Endothelial cell of umbilical vein (primary cell): ENCODE measurements around the gene PEDS1. TPM values are rescaled to one million over a fixed set of nuclear protein-coding genes. Genes with fewer than 3 reads are reported as not detected.

Source experiments
- BruUV-seq: library from RNA; stranded (reverse); fragments of 400-500 nt; replicated peaks from 2 replicates; lab custom pipeline; 2021; lab: Mats Ljungman, UMichigan
- CTCF ChIA-PET: fragments of 300-600, 350-600 bp; sonication (Branson Sonifier 250); formaldehyde crosslinking; loops from one replicate; lab custom pipeline; 2021; ENCODE audit warnings: antibody characterized with exemption, inconsistent platforms; lab: Charles Lee
- POLR2A ChIA-PET: fragments of 300-600, 350-600 bp; sonication (Branson Sonifier 250); formaldehyde crosslinking; loops from one replicate; lab custom pipeline; 2021; ENCODE audit warnings: antibody characterized with exemption, inconsistent platforms; lab: Charles Lee
- DNase-seq: peaks from one replicate; pipeline ENCODE4 v3.0.0-alpha.2; 2011; ENCODE audit warnings: low read depth, low spot score
- FAIRE-seq: peaks from 2 replicates; lab custom pipeline; 2011; peaks lifted over from hg19 to GRCh38; lab: Jason Lieb, UNC
- H2AFZ ChIP-seq: 2 replicates; pipeline ENCODE4 v1.6.0; 2012; ENCODE audit warnings: low read depth, low read length, control low read depth, inconsistent platforms
- H3K27ac ChIP-seq: 2 replicates; pipeline ENCODE4 v1.5.1; 2011; ENCODE audit warnings: low read depth, mild to moderate bottlenecking, control low read depth, low read length, moderate library complexity; ENCODE audit not compliant: insufficient read depth
- H3K27me3 ChIP-seq, 2 experiments: 2 replicates each; pipeline versions ENCODE4 v1.6.0 to v1.6.1; 2011; ENCODE audit warnings: low read length in 2 of 2, mixed read lengths in 1 of 2; ENCODE audit not compliant: control insufficient read depth in 2 of 2, insufficient read depth in 2 of 2
- H3K36me3 ChIP-seq, 2 experiments: 2 replicates in 1 of 2; 3 replicates in 1 of 2; pipeline ENCODE4 v1.5.1; 2011; ENCODE audit warnings: low read length in 2 of 2, mild to moderate bottlenecking in 1 of 2, moderate library complexity in 1 of 2; ENCODE audit not compliant: control insufficient read depth in 2 of 2, insufficient read depth in 2 of 2; ENCODE audit errors: extremely low read depth in 1 of 2
- H3K4me1 ChIP-seq: 3 replicates; pipeline ENCODE4 v1.5.1; 2011; ENCODE audit warnings: mild to moderate bottlenecking, low read length; ENCODE audit not compliant: control insufficient read depth, insufficient read depth; ENCODE audit errors: extremely low read depth
- H3K4me2 ChIP-seq: 2 replicates; pipeline ENCODE4 v1.6.1; 2011; ENCODE audit warnings: low read length, control low read depth, mixed read lengths; ENCODE audit not compliant: insufficient read depth
- H3K4me3 ChIP-seq, 3 experiments: fragments of 200-600 bp in 1 of 3; sonication (generic), shearing (Covaris generic) in 1 of 3; replicated peaks in 1 of 3; 2 replicates each; pipeline ENCODE4 v1.5.1; 2011 to 2016; ENCODE audit warnings: control low read depth in 3 of 3, low read length in 3 of 3, mild to moderate bottlenecking in 2 of 3, inconsistent platforms in 1 of 3, low read depth in 1 of 3, moderate library complexity in 1 of 3; ENCODE audit not compliant: insufficient read depth in 1 of 3
- H3K79me2 ChIP-seq: 2 replicates; pipeline ENCODE4 v1.6.0; 2012; ENCODE audit warnings: low read length, inconsistent platforms; ENCODE audit not compliant: control insufficient read depth, insufficient read depth
- H3K9ac ChIP-seq: replicated peaks from 2 replicates; pipeline ENCODE3; 2011; ENCODE audit warnings: low read length, control low read depth; ENCODE audit not compliant: insufficient read depth; ENCODE audit errors: extremely low read depth
- H3K9me1 ChIP-seq: replicated peaks from 3 replicates; pipeline ENCODE4 v1.6.0; 2011; ENCODE audit warnings: mild to moderate bottlenecking, low read length; ENCODE audit not compliant: control insufficient read depth, insufficient read depth; ENCODE audit errors: extremely low read depth
- H3K9me3 ChIP-seq: replicated peaks from 2 replicates; pipeline ENCODE4 v1.5.1; 2012; ENCODE audit warnings: low read length, inconsistent platforms; ENCODE audit not compliant: control insufficient read depth, insufficient read depth
- H4K20me1 ChIP-seq: replicated peaks from 2 replicates; pipeline ENCODE3; 2011; ENCODE audit warnings: mild to moderate bottlenecking, low read length; ENCODE audit not compliant: control insufficient read depth, insufficient read depth; ENCODE audit errors: extremely low read depth
- JUN ChIP-seq: IDR thresholded peaks from 2 replicates; pipeline ENCODE4 v1.6.1; 2011; ENCODE audit warnings: borderline replicate concordance, low read depth; ENCODE audit not compliant: insufficient read length, insufficient read depth
- dilution Hi-C: fragments of 300-500 bp; cut with MboI; formaldehyde crosslinking; loops from one replicate; pipeline ENCODE4 v1.15.0; 2019; ENCODE audit warnings: low sequenced_read_pairs; ENCODE audit not compliant: extremely low pct_ligation_motif_present
- intact Hi-C: fragments of 100-400 bp; cut with micrococcal nuclease; formaldehyde crosslinking; loops from one replicate; pipeline ENCODE4 v1.10.0; 2022
- polyA plus RNA-seq, 4 experiments: library from polyadenylated mRNA; depleted of rRNA in 3 of 4; stranded (reverse) in 3 of 4; unstranded in 1 of 4; fragments of >200 nt; gene quantifications; 2 replicates each; pipeline versions ENCODE4 v1.2.1 to v1.2.3, GENCODE V29; 2011 to 2012; ENCODE audit warnings: missing spikeins in 1 of 4
- total RNA-seq: library from RNA; stranded (reverse); gene quantifications from 2 replicates; pipeline ENCODE4 v1.2.3, GENCODE V29; 2021
- TF ChIP-seq, protein P1 (sequence below), 2 donors: IDR thresholded peaks; 1 replicate in 1 of 2; 2 replicates in 1 of 2; pipeline ENCODE4 v1.5.1; 2011; ENCODE audit warnings: low read length in 2 of 2, mild to moderate bottlenecking in 2 of 2, moderate library complexity in 2 of 2, control low read depth in 1 of 2, inconsistent platforms in 1 of 2, low read depth in 1 of 2; ENCODE audit not compliant: insufficient read depth in 1 of 2; ENCODE audit errors: extremely low read depth in 1 of 2

The PEDS1 gene
- total and polyA plus RNA-seq, 2 donors (not counting 3 experiments of a cell fraction or from before 2014, with no cell fraction given), result 62.7 to 131 TPM

DNA sequence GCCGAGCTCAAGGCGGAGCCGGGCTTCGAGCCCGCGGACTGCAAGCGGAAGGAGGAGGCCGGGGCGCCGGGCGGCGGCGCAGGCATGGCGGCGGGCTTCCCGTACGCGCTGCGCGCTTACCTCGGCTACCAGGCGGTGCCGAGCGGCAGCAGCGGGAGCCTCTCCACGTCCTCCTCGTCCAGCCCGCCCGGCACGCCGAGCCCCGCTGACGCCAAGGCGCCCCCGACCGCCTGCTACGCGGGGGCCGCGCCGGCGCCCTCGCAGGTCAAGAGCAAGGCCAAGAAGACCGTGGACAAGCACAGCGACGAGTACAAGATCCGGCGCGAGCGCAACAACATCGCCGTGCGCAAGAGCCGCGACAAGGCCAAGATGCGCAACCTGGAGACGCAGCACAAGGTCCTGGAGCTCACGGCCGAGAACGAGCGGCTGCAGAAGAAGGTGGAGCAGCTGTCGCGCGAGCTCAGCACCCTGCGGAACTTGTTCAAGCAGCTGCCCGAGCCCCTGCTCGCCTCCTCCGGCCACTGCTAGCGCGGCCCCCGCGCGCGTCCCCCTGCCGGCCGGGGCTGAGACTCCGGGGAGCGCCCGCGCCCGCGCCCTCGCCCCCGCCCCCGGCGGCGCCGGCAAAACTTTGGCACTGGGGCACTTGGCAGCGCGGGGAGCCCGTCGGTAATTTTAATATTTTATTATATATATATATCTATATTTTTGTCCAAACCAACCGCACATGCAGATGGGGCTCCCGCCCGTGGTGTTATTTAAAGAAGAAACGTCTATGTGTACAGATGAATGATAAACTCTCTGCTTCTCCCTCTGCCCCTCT, 38.2 kb upstream of the PEDS1 start:
- dilution Hi-C loops (no loop called here), intact Hi-C loops (loop anchor here (2.0 kb wide), 2 partner anchors 117 to 187 kb away; no protein-coding TSS in a partner anchor)
- no peaks in the 10 kb centered on the region for H3K9me1 ChIP-seq
- peaks cover 11% of the 10 kb centered on the region for H3K79me2 ChIP-seq
- H3K4me1 ChIP-seq, result peaks cover 12% of the 10 kb centered on the region
- peak overlapping the region; percentile 80 for H3K4me2 ChIP-seq
- TSS peak; percentile 55 for BruUV-seq
- no peaks in the 10 kb centered on the region for H3K9me3 ChIP-seq
- CTCF ChIA-PET, result interaction anchor here (0.9 to 5.5 kb wide), 16 partner anchors 13 to 553 kb away, joined by 3 to 52 read pairs (median 4); no protein-coding TSS in a partner anchor
- DNase-seq (peak; percentile 68), FAIRE-seq (peak; percentile 37)
- POLR2A ChIA-PET, result interaction anchor here (0.6 to 1.2 kb wide), 2 partner anchors 254 to 381 kb away, joined by 3 read pairs; no protein-coding TSS in a partner anchor
- no peaks in the 10 kb centered on the region for H4K20me1 ChIP-seq
- TF ChIP-seq, protein P1, sequence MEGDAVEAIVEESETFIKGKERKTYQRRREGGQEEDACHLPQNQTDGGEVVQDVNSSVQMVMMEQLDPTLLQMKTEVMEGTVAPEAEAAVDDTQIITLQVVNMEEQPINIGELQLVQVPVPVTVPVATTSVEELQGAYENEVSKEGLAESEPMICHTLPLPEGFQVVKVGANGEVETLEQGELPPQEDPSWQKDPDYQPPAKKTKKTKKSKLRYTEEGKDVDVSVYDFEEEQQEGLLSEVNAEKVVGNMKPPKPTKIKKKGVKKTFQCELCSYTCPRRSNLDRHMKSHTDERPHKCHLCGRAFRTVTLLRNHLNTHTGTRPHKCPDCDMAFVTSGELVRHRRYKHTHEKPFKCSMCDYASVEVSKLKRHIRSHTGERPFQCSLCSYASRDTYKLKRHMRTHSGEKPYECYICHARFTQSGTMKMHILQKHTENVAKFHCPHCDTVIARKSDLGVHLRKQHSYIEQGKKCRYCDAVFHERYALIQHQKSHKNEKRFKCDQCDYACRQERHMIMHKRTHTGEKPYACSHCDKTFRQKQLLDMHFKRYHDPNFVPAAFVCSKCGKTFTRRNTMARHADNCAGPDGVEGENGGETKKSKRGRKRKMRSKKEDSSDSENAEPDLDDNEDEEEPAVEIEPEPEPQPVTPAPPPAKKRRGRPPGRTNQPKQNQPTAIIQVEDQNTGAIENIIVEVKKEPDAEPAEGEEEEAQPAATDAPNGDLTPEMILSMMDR (IDR thresholded peaks at IDR 0.05; ENCODE audit: extremely low read depth in 1 of 2, insufficient read depth in 1 of 2, low read depth in 1 of 2, low read length in 2 of 2), result peak; percentile 42 to 52
- TF ChIP-seq JUN, result no peak
- no peaks in the 10 kb centered on the region for H3K36me3 ChIP-seq
- H3K9ac ChIP-seq, result peak overlapping the region; percentile 82
- H3K27me3 ChIP-seq, result no peaks in the 10 kb centered on the region
- H3K4me3 ChIP-seq, result peak overlapping the region; percentile 13 to 73 (median 60)
- peak overlapping the region; percentile 60 for H2AFZ ChIP-seq
- H3K27ac ChIP-seq, result peak overlapping the region; percentile 64
